WTC11 (cell line): ENCODE results near the gene EIF4B. TPM values are rescaled to one million over a fixed set of nuclear protein-coding genes. Genes with fewer than 3 reads are reported as not detected.

Experiments
- ATAC-seq: fragments of 200-7000 bp; cut with Tn5 transposase; 2 replicates; pipeline ENCODE4 v1.10.0; 2021; ENCODE audit warnings: mild to moderate bottlenecking, moderate library complexity
- CTCF ChIA-PET: fragments of 300-600 bp; sonication (Branson Sonifier 250); formaldehyde crosslinking; loops from one replicate; lab custom pipeline; 2021; ENCODE audit warnings: antibody characterized with exemption; lab: Charles Lee
- POLR2A ChIA-PET: fragments of 350-600 bp; sonication (Branson Sonifier 250); formaldehyde crosslinking; loops from one replicate; lab custom pipeline; 2021; ENCODE audit warnings: antibody characterized with exemption; lab: Charles Lee
- DNase-seq: peaks from one replicate; pipeline ENCODE4 v3.0.0; 2021; ENCODE audit warnings: low spot score
- H3K27ac Mint-ChIP-seq: 2 replicates; pipeline ENCODE4 v1.8.0; 2021; ENCODE audit warnings: mixed read lengths
- H3K27me3 Mint-ChIP-seq: 2 replicates; pipeline ENCODE4 v1.8.0; 2021; ENCODE audit warnings: low read depth, mild to moderate bottlenecking, moderate library complexity, mixed read lengths
- H3K36me3 Mint-ChIP-seq: 2 replicates; pipeline ENCODE4 v1.8.0; 2021; ENCODE audit warnings: mixed read lengths
- H3K4me1 Mint-ChIP-seq: 2 replicates; pipeline ENCODE4 v1.8.0; 2022; ENCODE audit warnings: mixed read lengths
- H3K4me3 Mint-ChIP-seq: 2 replicates; pipeline ENCODE4 v1.8.0; 2021; ENCODE audit warnings: mild to moderate bottlenecking, moderate library complexity, mixed read lengths
- H3K9me3 Mint-ChIP-seq: 2 replicates; pipeline ENCODE4 v1.8.0; 2021; ENCODE audit warnings: mixed read lengths
- CTCF ChIP-seq: fragments of 200-600 bp; IDR thresholded peaks from 2 replicates; pipeline ENCODE4 v1.8.0; 2022; ENCODE audit warnings: antibody characterized with exemption
- FOXP4 ChIP-seq: sonication (generic); formaldehyde crosslinking; IDR thresholded peaks from 2 replicates; pipeline ENCODE4 v1.8.0; 2022; ENCODE audit warnings: mild to moderate bottlenecking, missing genetic modification reagents
- GTF2I ChIP-seq: fragments of 250-450 bp; sonication (Bioruptor Pico); conservative IDR thresholded peaks from 2 replicates; pipeline ENCODE4 v1.4.0; 2021; ENCODE audit warnings: mild to moderate bottlenecking
- PRDM15 ChIP-seq: sonication (generic); formaldehyde crosslinking; IDR thresholded peaks from 2 replicates; pipeline ENCODE4 v1.8.0; 2022; ENCODE audit warnings: missing genetic modification reagents
- SMAD3 ChIP-seq: sonication (generic); formaldehyde crosslinking; IDR thresholded peaks from 2 replicates; pipeline ENCODE4 v1.8.0; 2022; ENCODE audit warnings: missing genetic modification reagents, mild to moderate bottlenecking, borderline replicate concordance
- SMAD4 ChIP-seq: sonication (generic); formaldehyde crosslinking; IDR thresholded peaks from 2 replicates; pipeline ENCODE4 v1.8.0; 2022; ENCODE audit warnings: mild to moderate bottlenecking, missing genetic modification reagents
- SP1 ChIP-seq: sonication (generic); formaldehyde crosslinking; conservative IDR thresholded peaks from 2 replicates; pipeline ENCODE4 v1.8.1; 2022; ENCODE audit warnings: missing genetic modification reagents
- TEAD1 ChIP-seq: sonication (generic); formaldehyde crosslinking; IDR thresholded peaks from 2 replicates; pipeline ENCODE4 v1.8.0; 2022; ENCODE audit warnings: mild to moderate bottlenecking, missing genetic modification reagents
- ZNF121 ChIP-seq: sonication (generic); formaldehyde crosslinking; IDR thresholded peaks from 2 replicates; pipeline ENCODE4 v1.8.0; 2023; ENCODE audit warnings: missing genetic modification reagents
- ZNF219 ChIP-seq: sonication (generic); formaldehyde crosslinking; IDR thresholded peaks from 2 replicates; pipeline ENCODE4 v1.8.0; 2023; ENCODE audit warnings: missing genetic modification reagents, mild to moderate bottlenecking, borderline replicate concordance
- total RNA-seq: library from RNA; stranded (reverse); gene quantifications from 3 replicates; pipeline ENCODE4 v1.2.3, GENCODE V29; 2021

The EIF4B gene
- total RNA-seq, 1 experiment from 2014 or later, result 730 TPM

DNA sequence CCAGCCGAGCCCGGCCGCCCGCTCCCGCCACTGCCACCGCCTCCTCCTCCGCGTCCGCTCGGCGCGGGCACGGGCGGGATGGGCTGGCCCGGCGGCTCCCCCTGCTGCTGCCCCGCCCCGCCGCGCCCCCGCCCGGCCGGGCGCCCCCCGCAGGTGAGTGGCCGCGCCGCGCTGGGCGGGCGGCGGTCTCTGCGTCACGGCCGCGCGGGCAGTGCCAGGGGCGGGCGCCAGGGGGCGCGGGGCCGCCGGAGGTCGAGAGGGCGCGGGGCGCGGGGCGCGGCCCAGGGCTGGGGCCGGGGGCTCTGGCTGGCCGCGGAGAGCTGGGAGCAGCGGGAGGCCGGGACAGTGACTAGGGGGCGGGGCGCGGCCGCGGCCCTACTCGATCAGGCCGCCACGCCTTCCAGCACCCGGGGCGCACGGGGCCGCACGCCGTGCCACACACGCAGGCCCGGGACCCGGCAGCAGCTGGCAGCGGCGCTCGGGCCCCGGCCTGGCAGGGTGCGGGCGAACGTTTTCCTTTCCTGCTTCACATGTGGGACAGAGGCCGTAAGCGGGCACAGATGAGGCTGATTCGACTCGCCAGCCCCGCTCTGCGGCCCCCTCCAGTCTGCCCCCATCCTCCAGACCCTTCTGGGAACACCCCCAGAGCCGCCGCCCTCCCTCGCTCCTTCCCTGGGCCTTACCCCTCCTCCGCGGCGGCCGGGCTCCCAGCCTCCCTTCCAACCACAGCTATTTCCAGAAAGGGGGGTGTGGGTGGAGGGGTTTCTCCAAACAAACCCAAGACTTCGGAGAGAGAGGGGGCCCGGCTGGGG lies 41.2 kb downstream of the EIF4B start:
- Mint-ChIP-seq H3K27me3 (peaks cover 40% of the 10 kb centered on the region), H3K9me3 (no peaks in the 10 kb centered on the region), H3K27ac (no peak overlapping the region), H3K4me3 (peak overlapping the region; percentile 62), H3K4me1 (peaks cover 80% of the 10 kb centered on the region)
- DNase-seq (peak; percentile 81), ATAC-seq (peak; percentile 27)
- ChIA-PET POLR2A (interaction anchor here (0.6 to 1.0 kb wide), 4 partner anchors 37 to 332 kb away, joined by 3 to 6 read pairs (median 4); no protein-coding TSS in a partner anchor), CTCF (interaction anchor here (0.5 to 8.7 kb wide), 33 partner anchors 8 to 434 kb away, joined by 3 to 97 read pairs (median 5); partner anchors contain the start of genes AAAS, EIF4B, IGFBP6 and KRT8)
- peak; percentile 93 for TF ChIP-seq ZNF121
- 0 out of 2 replicates have a peak, but pooled peaks have one; percentile 12 for TF ChIP-seq PRDM15 (CRISPR knock-in tag)
- TF ChIP-seq SP1, result peak; percentile 62
- TF ChIP-seq ZNF219 (CRISPR knock-in tag), result peak; percentile 29; the same call in 1 of the 2 replicates
- no peak for TF ChIP-seq TEAD1
- no peak for TF ChIP-seq SMAD4 (CRISPR knock-in tag)
- no peak for TF ChIP-seq GTF2I (CRISPR knock-in tag)
- peak; percentile 41; the same call in 1 of the 2 replicates for TF ChIP-seq CTCF
- TF ChIP-seq FOXP4, result 0 out of 2 replicates have a peak, but pooled peaks have one; percentile 6
- TF ChIP-seq, all 79 proteins: peak for 6
- H3K36me3 Mint-ChIP-seq, result peaks cover 7% of the 10 kb centered on the region

- DNase-seq, result no peak
- ATAC-seq, result peak; percentile 0; the same call in 1 of the 2 replicates
- peaks cover 33% of the 10 kb centered on the region for H3K27me3 Mint-ChIP-seq
- peaks cover 7% of the 10 kb centered on the region for H3K36me3 Mint-ChIP-seq
- ChIA-PET POLR2A (interaction anchor here (0.6 to 1.0 kb wide), 8 partner anchors 13 to 331 kb away, joined by 3 to 7 read pairs (median 4); partner anchors contain the start of genes CSAD, EIF4B and ZNF740), CTCF (interaction anchor here (0.5 to 8.7 kb wide), 40 partner anchors 8 to 452 kb away, joined by 3 to 97 read pairs (median 5); partner anchors contain the start of genes AAAS, EIF4B, IGFBP6 and KRT8)
- H3K4me1 Mint-ChIP-seq, result peaks cover 72% of the 10 kb centered on the region
- TF ChIP-seq PRDM15 (CRISPR knock-in tag) (0 out of 2 replicates have a peak, but pooled peaks have one; percentile 18), SMAD3 (CRISPR knock-in tag) (peak; percentile 84; the same call in 1 of the 2 replicates), SMAD4 (CRISPR knock-in tag) (no peak)
- peak overlapping the region; percentile 91 for H3K27ac Mint-ChIP-seq
- no peaks in the 10 kb centered on the region for H3K9me3 Mint-ChIP-seq
- peak overlapping the region; percentile 62 for H3K4me3 Mint-ChIP-seq
Observed at GRCh38 chr12:53048033-53048779, 42.0 kb downstream of the EIF4B start.
